Endometrial microvascular endothelial cells (primary cell): Measurements from ENCODE around the gene DIDO1. TPM values are rescaled to one million over a fixed set of nuclear protein-coding genes. Genes with fewer than 3 reads are reported as not detected.
"Not testable (repeated sequence)": the region's sequence is repeated elsewhere in the genome, so short reads cannot be mapped to it uniquely, and the experiment has no call there.

Experiments
- in situ Hi-C: cut with HindIII; loops from 2 replicates; pipeline ENCODE4 v1.10.0; 2017; ENCODE audit warnings: low sequenced_read_pairs, low pct_unique_long_range_greater_than_20kb; ENCODE audit errors: inconsistent ontology term
- total RNA-seq: library from RNA; depleted of rRNA; stranded (reverse); fragments of >200 nt; gene quantifications from one replicate; pipeline ENCODE4 v1.2.3, GENCODE V29; 2015; ENCODE audit errors: inconsistent ontology term

Gene DIDO1
- total RNA-seq, 1 donor from 2014 or later, result 32.4 TPM

GRCh38 chr20:62875419-62876361, 50.6 kb downstream of the DIDO1 start:
- in situ Hi-C loops, result no loop called here

GRCh38 chr20:62874964-62875344, 51.4 kb downstream of the DIDO1 start:
- in situ Hi-C loops, result no loop called here

- in situ Hi-C loops, result not testable (repeated sequence)
Measured at GRCh38 chr20:62873681-62874031, 52.6 kb downstream of the DIDO1 start.

GRCh38 chr20:62873280-62873679, 53.0 kb downstream of the DIDO1 start:
- in situ Hi-C loops, result no loop called here

- in situ Hi-C loops, result no loop called here
Measured at GRCh38 chr20:62872862-62873261, 53.4 kb downstream of the DIDO1 start.

- in situ Hi-C loops, result no loop called here
Measured at GRCh38 chr20:62872184-62872847, 54.0 kb downstream of the DIDO1 start.

GRCh38 chr20:62864207-62864606, 62.1 kb downstream of the DIDO1 start:
- in situ Hi-C loops, result no loop called here

GRCh38 chr20:62861726-62862336, 64.5 kb downstream of the DIDO1 start, which contains the start of gene TCFL5:
TSS of gene TCFL5 (minus strand) at chr20:62861822. CDS start at chr20:62861670, 152 bp downstream.
- in situ Hi-C loops, result no loop called here

GRCh38 chr20:62860924-62861691, 65.2 kb downstream of the DIDO1 start:
- in situ Hi-C loops, result no loop called here

- in situ Hi-C loops, result no loop called here
Measured at GRCh38 chr20:62860391-62860923, 65.8 kb downstream of the DIDO1 start.

GRCh38 chr20:62859721-62860120, 66.6 kb downstream of the DIDO1 start:
- in situ Hi-C loops, result no loop called here

GRCh38 chr20:62858058-62858830, 68.1 kb downstream of the DIDO1 start:
- in situ Hi-C loops, result no loop called here

GRCh38 chr20:62856931-62857619, 69.2 kb downstream of the DIDO1 start:
- in situ Hi-C loops, result no loop called here

GRCh38 chr20:62855120-62855519, 71.2 kb downstream of the DIDO1 start:
- in situ Hi-C loops, result no loop called here

- in situ Hi-C loops, result no loop called here
Measured at GRCh38 chr20:62854121-62854520, 72.2 kb downstream of the DIDO1 start.

GRCh38 chr20:62853304-62853703, 73.0 kb downstream of the DIDO1 start:
- in situ Hi-C loops, result not testable (repeated sequence)

GRCh38 chr20:62852841-62853240, 73.5 kb downstream of the DIDO1 start:
- in situ Hi-C loops, result no loop called here

GRCh38 chr20:62852196-62852595, 74.1 kb downstream of the DIDO1 start:
- in situ Hi-C loops, result no loop called here
